Upper lobe of left lung (tissue), 4 donors: ENCODE data around the gene STAG1.

Experiments
- CTCF ChIP-seq, 6 experiments: fragments of 450-650 bp in 4 of 6; fragments of 200-600 bp in 2 of 6; sonication (generic) in 2 of 6; IDR thresholded peaks; one replicate each; pipeline ENCODE4 v1.5.1; 2016 to 2019; ENCODE audit warnings: antibody characterized with exemption in 6 of 6
- POLR2A ChIP-seq, 4 donors: fragments of 450-650 bp; IDR thresholded peaks; one replicate each; pipeline ENCODE4 v1.5.1; 2016 to 2017; ENCODE audit warnings: antibody characterized with exemption in 4 of 4, mild to moderate bottlenecking in 2 of 4

DNA sequence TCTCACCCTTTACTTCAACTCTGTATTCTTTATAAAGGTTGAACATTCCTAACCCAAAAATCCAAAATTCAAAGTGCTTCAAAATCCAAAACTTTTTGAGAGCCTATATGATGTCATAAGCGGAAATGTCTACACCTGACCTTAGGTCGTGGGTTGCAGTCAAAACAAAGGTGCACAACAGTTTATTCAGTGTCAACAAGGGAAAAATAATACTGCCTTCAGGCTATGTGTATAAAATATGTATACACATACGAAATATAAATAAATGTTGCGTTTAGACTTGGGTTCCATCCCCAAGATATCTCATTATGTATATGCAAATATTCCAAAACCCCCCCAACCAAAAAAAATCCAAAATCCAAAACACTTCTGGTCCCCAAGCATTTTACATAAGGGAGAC lies 90.9 kb downstream of the STAG1 start:
- TF ChIP-seq POLR2A (IDR thresholded peaks at IDR 0.05) (no peak), CTCF (IDR thresholded peaks at IDR 0.05) (no peak)
